Sigmoid colon (tissue), 3 donors: ENCODE results near the gene RASA4B.
"Not testable (repeated sequence)": the region's sequence is repeated elsewhere in the genome, so short reads cannot be mapped to it uniquely, and the experiment has no call there.

Experiments used
- CTCF ChIP-seq, 4 experiments: fragments of 450-650 bp in 3 of 4; fragments of 200-600 bp in 1 of 4; IDR thresholded peaks; one replicate each; pipeline ENCODE4 v1.5.1; 2016 to 2019; ENCODE audit warnings: antibody characterized with exemption in 4 of 4, mild to moderate bottlenecking in 3 of 4, moderate library complexity in 2 of 4
- POLR2A ChIP-seq, 2 donors: fragments of 450-650 bp; IDR thresholded peaks; one replicate each; pipeline ENCODE4 v1.6.1; 2016; ENCODE audit warnings: antibody characterized with exemption in 2 of 2, mild to moderate bottlenecking in 2 of 2, moderate library complexity in 2 of 2

- TF ChIP-seq CTCF, POLR2A (IDR thresholded peaks at IDR 0.05): not testable (repeated sequence)
Measured at GRCh38 chr7:102543596-102543995, 26.0 kb upstream of the RASA4B start, which contains the start of gene UPK3BL2.
